Esophagus squamous epithelium (tissue), 4 donors: ENCODE data around the gene FAM193B.

ENCODE experiments used
- POLR2A ChIP-seq, 4 donors: fragments of 450-650 bp; IDR thresholded peaks; one replicate each; pipeline ENCODE4 v1.6.1; 2017; ENCODE audit warnings: antibody characterized with exemption in 4 of 4, mild to moderate bottlenecking in 4 of 4, moderate library complexity in 3 of 4
- TF ChIP-seq, protein P1 (sequence below), 6 experiments: fragments of 450-650 bp in 4 of 6; fragments of 200-600 bp in 2 of 6; sonication (generic) in 2 of 6; IDR thresholded peaks; one replicate each; pipeline ENCODE4 v1.5.1; 2016 to 2019; ENCODE audit warnings: antibody characterized with exemption in 6 of 6, mild to moderate bottlenecking in 4 of 6, moderate library complexity in 4 of 6

DNA sequence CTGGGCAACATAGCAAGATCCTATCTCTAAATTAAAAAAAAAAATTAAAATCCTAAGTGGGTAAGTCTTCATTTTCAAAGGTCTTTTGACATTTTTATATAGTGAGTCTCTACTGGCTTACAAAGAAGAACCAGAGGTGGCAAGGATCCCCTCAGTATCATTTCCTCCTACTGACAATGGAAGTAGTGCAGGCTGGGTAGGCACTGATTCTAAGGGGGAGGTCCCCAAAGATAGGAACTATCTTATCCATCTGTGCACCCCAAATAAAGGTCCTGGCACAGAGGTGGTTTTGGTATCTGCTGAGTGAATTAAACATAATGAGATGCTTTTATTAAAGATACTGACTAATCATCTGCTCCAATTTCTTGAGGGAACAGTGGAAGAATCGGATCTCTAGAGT lies 4.2 kb downstream of the FAM193B start:
- TF ChIP-seq, protein P1, sequence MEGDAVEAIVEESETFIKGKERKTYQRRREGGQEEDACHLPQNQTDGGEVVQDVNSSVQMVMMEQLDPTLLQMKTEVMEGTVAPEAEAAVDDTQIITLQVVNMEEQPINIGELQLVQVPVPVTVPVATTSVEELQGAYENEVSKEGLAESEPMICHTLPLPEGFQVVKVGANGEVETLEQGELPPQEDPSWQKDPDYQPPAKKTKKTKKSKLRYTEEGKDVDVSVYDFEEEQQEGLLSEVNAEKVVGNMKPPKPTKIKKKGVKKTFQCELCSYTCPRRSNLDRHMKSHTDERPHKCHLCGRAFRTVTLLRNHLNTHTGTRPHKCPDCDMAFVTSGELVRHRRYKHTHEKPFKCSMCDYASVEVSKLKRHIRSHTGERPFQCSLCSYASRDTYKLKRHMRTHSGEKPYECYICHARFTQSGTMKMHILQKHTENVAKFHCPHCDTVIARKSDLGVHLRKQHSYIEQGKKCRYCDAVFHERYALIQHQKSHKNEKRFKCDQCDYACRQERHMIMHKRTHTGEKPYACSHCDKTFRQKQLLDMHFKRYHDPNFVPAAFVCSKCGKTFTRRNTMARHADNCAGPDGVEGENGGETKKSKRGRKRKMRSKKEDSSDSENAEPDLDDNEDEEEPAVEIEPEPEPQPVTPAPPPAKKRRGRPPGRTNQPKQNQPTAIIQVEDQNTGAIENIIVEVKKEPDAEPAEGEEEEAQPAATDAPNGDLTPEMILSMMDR (IDR thresholded peaks at IDR 0.05): no peak
- TF ChIP-seq POLR2A (IDR thresholded peaks at IDR 0.05): no peak
